H1 (cell line): ENCODE data around the gene BMERB1. TPM values are rescaled to one million over a fixed set of nuclear protein-coding genes. Genes with fewer than 3 reads are reported as not detected.

ENCODE experiments used
- CTCF ChIA-PET: fragments of 300-600 bp; sonication (Branson Sonifier 250); formaldehyde crosslinking; loops from one replicate; lab custom pipeline; 2021; ENCODE audit not compliant: partially characterized antibody; lab: Charles Lee
- POLR2A ChIA-PET: fragments of 300-600 bp; sonication (Branson Sonifier 250); formaldehyde crosslinking; loops from one replicate; lab custom pipeline; 2021; ENCODE audit warnings: inconsistent platforms; ENCODE audit not compliant: partially characterized antibody; lab: Charles Lee
- DNase-seq, 2 experiments: peaks; one replicate each; pipeline versions ENCODE4 v3.0.0 to v3.0.0-alpha.2; 2010 to 2022; ENCODE audit warnings: low spot score in 2 of 2, low read depth in 1 of 2, mixed read lengths in 1 of 2
- FAIRE-seq: peaks from 2 replicates; lab custom pipeline; 2011; peaks lifted over from hg19 to GRCh38; lab: Jason Lieb, UNC
- H2AFZ ChIP-seq: 2 replicates; pipeline ENCODE4 v1.8.1; 2012; ENCODE audit warnings: low read length, inconsistent platforms
- H2AK5ac ChIP-seq: 2 replicates; pipeline ENCODE4 v1.6.1; 2013; ENCODE audit warnings: low read depth, low read length
- H2BK120ac ChIP-seq: replicated peaks from 2 replicates; pipeline ENCODE3; 2013; ENCODE audit warnings: low read depth, low read length, inconsistent platforms
- H2BK12ac ChIP-seq: 2 replicates; pipeline ENCODE4 v1.6.1; 2013; ENCODE audit warnings: low read depth, low read length
- H2BK15ac ChIP-seq: 2 replicates; pipeline ENCODE4 v1.6.1; 2013; ENCODE audit warnings: low read length
- H2BK20ac ChIP-seq: 2 replicates; pipeline ENCODE4 v1.6.1; 2013; ENCODE audit warnings: low read length
- H2BK5ac ChIP-seq: 2 replicates; pipeline ENCODE4 v1.6.1; 2013; ENCODE audit warnings: low read depth, low read length
- H3K14ac ChIP-seq: 2 replicates; pipeline ENCODE4 v1.6.1; 2013; ENCODE audit warnings: inconsistent platforms; ENCODE audit not compliant: insufficient read length
- H3K18ac ChIP-seq: 2 replicates; pipeline ENCODE4 v1.6.1; 2013; ENCODE audit warnings: low read length; ENCODE audit errors: extremely low read depth
- H3K23ac ChIP-seq: 2 replicates; pipeline ENCODE4 v1.6.1; 2013; ENCODE audit warnings: inconsistent platforms; ENCODE audit not compliant: insufficient read length
- H3K23me2 ChIP-seq: 2 replicates; pipeline ENCODE4 v1.6.1; 2013; ENCODE audit warnings: low read depth, low read length
- H3K27ac ChIP-seq: 2 replicates; pipeline ENCODE4 v1.6.1; 2011; ENCODE audit warnings: low read depth, low read length, inconsistent platforms
- H3K27me3 ChIP-seq, 4 experiments: replicated peaks in 1 of 4; 1 replicate in 1 of 4; 2 replicates in 3 of 4; pipeline versions ENCODE4 v1.6.1 to v1.8.1; 2011 to 2013; ENCODE audit warnings: low read length in 3 of 4, mild to moderate bottlenecking in 3 of 4, inconsistent platforms in 2 of 4, mixed read lengths in 2 of 4, moderate library complexity in 1 of 4; ENCODE audit not compliant: control insufficient read depth in 3 of 4, insufficient read depth in 3 of 4; ENCODE audit errors: extremely low read depth in 1 of 4
- H3K36me3 ChIP-seq, 4 experiments: 2 replicates each; pipeline versions ENCODE4 v1.6.1 to v1.8.1; 2011 to 2013; ENCODE audit warnings: mild to moderate bottlenecking in 4 of 4, low read length in 3 of 4, moderate library complexity in 2 of 4, control low read depth in 1 of 4, inconsistent platforms in 1 of 4; ENCODE audit not compliant: insufficient read depth in 4 of 4, control insufficient read depth in 2 of 4
- H3K4ac ChIP-seq: replicated peaks from 2 replicates; pipeline ENCODE3; 2013; ENCODE audit warnings: low read length, low read depth, mixed read lengths, inconsistent platforms; ENCODE audit not compliant: insufficient read length
- H3K4me1 ChIP-seq, 4 experiments: replicated peaks in 1 of 4; 1 replicate in 1 of 4; 2 replicates in 3 of 4; pipeline versions ENCODE4 v1.6.1 to v1.8.1; 2011 to 2013; ENCODE audit warnings: low read length in 3 of 4, inconsistent platforms in 2 of 4, mixed read lengths in 1 of 4; ENCODE audit not compliant: insufficient read depth in 4 of 4, control insufficient read depth in 3 of 4
- H3K4me2 ChIP-seq, 2 experiments: 2 replicates each; pipeline versions ENCODE4 v1.6.1 to v1.8.1; 2011 to 2013; ENCODE audit warnings: low read depth in 2 of 2, low read length in 2 of 2, control low read depth in 1 of 2, inconsistent platforms in 1 of 2, mild to moderate bottlenecking in 1 of 2; ENCODE audit not compliant: insufficient read depth in 1 of 2
- H3K4me3 ChIP-seq, 4 experiments: fragments of 200-600, 300-600 bp in 1 of 4; sonication (generic), shearing (Covaris generic), sonication (Bioruptor Twin) in 1 of 4; 2 replicates each; pipeline versions ENCODE4 v1.5.1 to v1.8.1; 2011 to 2016; ENCODE audit warnings: low read length in 4 of 4, low read depth in 3 of 4, control low read depth in 2 of 4, inconsistent platforms in 2 of 4, mild to moderate bottlenecking in 2 of 4, mixed read lengths in 1 of 4, moderate library complexity in 1 of 4; ENCODE audit not compliant: insufficient read depth in 2 of 4; ENCODE audit errors: extremely low read depth in 1 of 4
- H3K56ac ChIP-seq: replicated peaks from 2 replicates; pipeline ENCODE3; 2013; ENCODE audit warnings: low read depth, mild to moderate bottlenecking, mixed read lengths, low read length, inconsistent platforms; ENCODE audit not compliant: insufficient read length
- H3K79me1 ChIP-seq: 2 replicates; pipeline ENCODE4 v1.6.1; 2013; ENCODE audit warnings: low read depth, low read length, control low read depth
- H3K79me2 ChIP-seq, 2 experiments: 2 replicates each; pipeline versions ENCODE4 v1.6.1 to v1.8.1; 2012 to 2013; ENCODE audit warnings: low read length in 2 of 2, mild to moderate bottlenecking in 2 of 2, inconsistent platforms in 1 of 2; ENCODE audit not compliant: insufficient read depth in 2 of 2, control insufficient read depth in 1 of 2
- H3K9ac ChIP-seq, 4 experiments: replicated peaks in 1 of 4; 1 replicate in 1 of 4; 2 replicates in 3 of 4; pipeline versions ENCODE4 v1.6.1 to v1.8.1; 2011 to 2013; ENCODE audit warnings: low read depth in 3 of 4, low read length in 3 of 4, control low read depth in 2 of 4, mild to moderate bottlenecking in 2 of 4, moderate library complexity in 2 of 4, inconsistent platforms in 1 of 4; ENCODE audit errors: extremely low read depth in 1 of 4
- H3K9me3 ChIP-seq, 2 experiments: 2 replicates each; pipeline versions ENCODE4 v1.6.1 to v1.8.1; 2012 to 2013; ENCODE audit warnings: mild to moderate bottlenecking in 2 of 2, moderate library complexity in 2 of 2, control low read depth in 1 of 2, inconsistent platforms in 1 of 2, low read depth in 1 of 2, low read length in 1 of 2, mixed read lengths in 1 of 2; ENCODE audit not compliant: insufficient read depth in 2 of 2
- H4K20me1 ChIP-seq, 2 experiments: replicated peaks in 1 of 2; 2 replicates each; pipeline versions ENCODE3 to v1.8.1; 2011 to 2013; ENCODE audit warnings: inconsistent platforms in 2 of 2, low read length in 2 of 2, mild to moderate bottlenecking in 1 of 2; ENCODE audit not compliant: insufficient read depth in 2 of 2, control insufficient read depth in 1 of 2
- H4K5ac ChIP-seq: 2 replicates; pipeline ENCODE4 v1.6.1; 2013; ENCODE audit warnings: low read length, low read depth, mixed read lengths, inconsistent platforms; ENCODE audit not compliant: insufficient read length
- H4K8ac ChIP-seq: 2 replicates; pipeline ENCODE4 v1.8.0; 2013; ENCODE audit warnings: mild to moderate bottlenecking, moderate library complexity, low read length, inconsistent platforms; ENCODE audit not compliant: insufficient read depth; ENCODE audit errors: extremely low read depth
- H4K91ac ChIP-seq: replicated peaks from 2 replicates; pipeline ENCODE3; 2013; ENCODE audit warnings: low read length, mixed read lengths, inconsistent platforms; ENCODE audit not compliant: insufficient read length
- CHD1 ChIP-seq: IDR thresholded peaks from 2 replicates; pipeline ENCODE4 v1.6.1; 2012; ENCODE audit warnings: low read depth, low read length, improper control_type of control experiment
- EGR1 ChIP-seq: IDR thresholded peaks from 2 replicates; pipeline ENCODE4 v1.6.1; 2011; ENCODE audit warnings: low read depth, low read length, borderline replicate concordance
- HDAC2 ChIP-seq, 2 experiments: fragments of 300-600 bp in 1 of 2; sonication (generic) in 1 of 2; IDR thresholded peaks; 2 replicates each; pipeline ENCODE4 v1.6.1; 2011 to 2012; ENCODE audit warnings: low read depth in 2 of 2, low read length in 2 of 2, mild to moderate bottlenecking in 2 of 2, moderate library complexity in 2 of 2, borderline replicate concordance in 1 of 2, inconsistent platforms in 1 of 2
- KDM4A ChIP-seq: IDR thresholded peaks from one replicate; pipeline ENCODE4 v1.7.1; 2012; ENCODE audit warnings: low read depth, mild to moderate bottlenecking, moderate library complexity, low read length, inconsistent platforms; ENCODE audit not compliant: severe bottlenecking
- RXRA ChIP-seq: IDR thresholded peaks from 2 replicates; pipeline ENCODE4 v1.6.1; 2011; ENCODE audit warnings: low read depth, mild to moderate bottlenecking, low read length, moderate library complexity; ENCODE audit not compliant: insufficient read depth
- SIN3A ChIP-seq, 2 experiments: IDR thresholded peaks in 1 of 2; conservative IDR thresholded peaks in 1 of 2; 2 replicates each; pipeline ENCODE4 v1.6.1; 2011 to 2012; ENCODE audit warnings: low read length in 2 of 2, improper control_type of control experiment in 1 of 2, low read depth in 1 of 2, mild to moderate bottlenecking in 1 of 2
- TEAD4 ChIP-seq: IDR thresholded peaks from 2 replicates; pipeline ENCODE4 v1.6.1; 2012; ENCODE audit warnings: low read depth, low read length, inconsistent platforms, mixed read lengths
- YY1 ChIP-seq: IDR thresholded peaks from 2 replicates; pipeline ENCODE4 v1.6.1; 2011; ENCODE audit warnings: low read depth, mild to moderate bottlenecking, low read length
- WGBS, 2 experiments: shearing (Covaris generic) in 1 of 2; methylation state at CpG; one replicate each; pipeline versions ENCODE4 v1.1.6 to v1.1.7; 2013 to 2015; ENCODE audit warnings: low lambda C conversion rate in 2 of 2, mixed read lengths in 2 of 2, inconsistent platforms in 1 of 2, low coverage in 1 of 2, missing lambda C conversion rate in 1 of 2; ENCODE audit not compliant: insufficient replicate concordance in 2 of 2, insufficient coverage in 1 of 2, insufficient read length in 1 of 2; ENCODE audit errors: extremely low coverage in 1 of 2, missing lambda C conversion rate in 1 of 2; 5-methylcytosine and 5-hydroxymethylcytosine counted together
- polyA plus RNA-seq, 7 experiments: library from polyadenylated mRNA; depleted of rRNA in 3 of 7; stranded (reverse) in 5 of 7; unstranded in 2 of 7; fragments of >200 nt in 5 of 7; fragments of 200-250 nt in 2 of 7; gene quantifications; 1 replicate in 5 of 7; 2 replicates in 1 of 7; 4 replicates in 1 of 7; pipeline versions ENCODE4 v1.2.1 to v1.2.3, GENCODE V29; 2011 to 2013; ENCODE audit warnings: missing spikeins in 2 of 7, mixed read lengths in 2 of 7
- total RNA-seq: library from RNA; stranded (reverse); fragmentation: NEBNext Ultra II Directional; extraction: Animal tissue kit (Norgen Biotek cat#: 25700); gene quantifications from 2 replicates; pipeline ENCODE4 v1.2.1, GENCODE V29; 2021

BMERB1 gene
- total and polyA plus RNA-seq, 2 of the 8 experiments (the other 6 are each of a cell fraction or from before 2014, with no cell fraction given): 23.5 to 27.1 TPM

DNA sequence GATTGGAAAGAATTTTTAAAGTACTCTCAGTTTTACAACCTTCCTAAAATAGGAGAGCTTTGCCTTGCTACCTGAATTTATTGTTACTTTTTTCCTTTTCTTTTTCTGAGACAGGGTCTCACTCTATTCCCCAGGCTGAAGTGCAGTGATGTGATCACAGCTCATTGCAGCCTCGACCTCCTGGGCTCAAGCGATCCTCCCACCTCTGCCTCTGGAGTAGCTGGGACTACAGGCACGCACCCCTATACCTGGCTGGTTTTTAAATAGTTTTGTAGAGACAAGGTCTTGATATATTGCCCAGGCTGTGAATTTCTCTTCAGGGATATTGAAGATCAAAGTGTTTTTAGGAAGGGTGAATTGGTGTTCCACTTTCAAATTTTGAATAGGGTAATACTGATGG, 35.1 kb upstream of the BMERB1 start:
- no peak overlapping the region for H3K9ac ChIP-seq

More for the DNA sequence above, 35.1 kb upstream of the BMERB1 start:
- no peak for TF ChIP-seq CHD1
- no peak for TF ChIP-seq YY1
- no peak for TF ChIP-seq SIN3A (conservative IDR thresholded peaks at IDR 0.05 in 1 of 2, IDR thresholded peaks at IDR 0.05 in 1 of 2; ENCODE audit: low read depth in 1 of 2, low read length in 2 of 2)
- TF ChIP-seq HDAC2 (IDR thresholded peaks at IDR 0.05; ENCODE audit: borderline replicate concordance in 1 of 2, low read depth in 2 of 2, low read length in 2 of 2): no peak
- no peak for TF ChIP-seq RXRA
- TF ChIP-seq KDM4A: no peak
- no peak for TF ChIP-seq TEAD4
- no peak for TF ChIP-seq EGR1
- peaks cover 0 to 2% of the 10 kb centered on the region in 2 experiments for H4K20me1 ChIP-seq
- no peak overlapping the region for H3K4me3 ChIP-seq
- POLR2A ChIA-PET: interaction anchor here (1.8 kb wide), 1 partner anchor 12 kb away, joined by 6 read pairs; no protein-coding TSS in a partner anchor
- H2BK12ac ChIP-seq: no peak overlapping the region
- H4K8ac ChIP-seq: no peak overlapping the region
- no peak overlapping the region for H3K4ac ChIP-seq
- no peak overlapping the region for H2AK5ac ChIP-seq
- H3K23me2 ChIP-seq: peaks cover 5% of the 10 kb centered on the region; the same call in 1 of the 2 replicates
- no peak overlapping the region for H2BK120ac ChIP-seq
- peaks cover 0 to 2% (median 0%) of the 10 kb centered on the region in 4 experiments; a peak in 1 of 7 replicates for H3K27me3 ChIP-seq
- no peak overlapping the region for H3K23ac ChIP-seq
- no peak overlapping the region for H3K18ac ChIP-seq
- no peak overlapping the region for H2BK15ac ChIP-seq
- CTCF ChIA-PET: no interaction called here
- H3K14ac ChIP-seq: no peak overlapping the region
- no peaks in the 10 kb centered on the region for H3K79me1 ChIP-seq
- no peaks in the 10 kb centered on the region for H3K9me3 ChIP-seq
- H3K36me3 ChIP-seq: no peaks in the 10 kb centered on the region
- H2AFZ ChIP-seq: no peak overlapping the region
- no peak overlapping the region for H3K4me2 ChIP-seq
- no peak overlapping the region for H3K27ac ChIP-seq
- no peak overlapping the region for H4K91ac ChIP-seq
- FAIRE-seq: no peak
- H3K56ac ChIP-seq: no peak overlapping the region
- WGBS, 2 experiments: 94% methylated on average over 3 of the region's 3 CpGs; no CpG with 5 or more reads in 1 of the 2 experiments
- H4K5ac ChIP-seq: no peak overlapping the region
- no peak overlapping the region for H2BK20ac ChIP-seq
- no peaks in the 10 kb centered on the region for H3K79me2 ChIP-seq
- H3K4me1 ChIP-seq: peaks cover 0 to 18% (median 4%) of the 10 kb centered on the region in 4 experiments; a peak in 3 of 7 replicates
- H2BK5ac ChIP-seq: no peak overlapping the region
- DNase-seq: no peak
